Tongue (tissue), 3 donors: ENCODE data around the gene GPT2. TPM values are rescaled to one million over a fixed set of nuclear protein-coding genes. Genes with fewer than 3 reads are reported as not detected.

Experiments
- DNase-seq: peaks from one replicate; pipeline ENCODE4 v3.0.0-alpha.2; 2015
- small RNA-seq: library from RNA; depleted of rRNA; stranded (forward); fragments of <200 nt; gene quantifications from one replicate; pipeline ENCODE3, GENCODE V24; 2014; ENCODE audit warnings: low replicate concordance
- total RNA-seq: library from RNA; depleted of rRNA; stranded (reverse); fragments of >200 nt; gene quantifications from one replicate; pipeline ENCODE4 v1.2.3, GENCODE V29; 2014

The GPT2 gene
- total RNA-seq, 1 donor from 2014 or later = 80.7 TPM

- no peak for DNase-seq
These were observed 83.9 kb downstream of the GPT2 start for GRCh38 chr16:46968063-46968435.

- no peak for DNase-seq
These were observed 85.9 kb downstream of the GPT2 start for GRCh38 chr16:46970089-46970488.

- no peak for DNase-seq
These were observed 87.1 kb downstream of the GPT2 start for GRCh38 chr16:46971271-46971670.

- peak; percentile 23 for DNase-seq
These were observed 88.5 kb downstream of the GPT2 start for GRCh38 chr16:46972429-46973206.

GRCh38 chr16:46973207-46973995 lies 89.2 kb downstream of the GPT2 start, which contains the start of gene DNAJA2:
TSS of gene DNAJA2 (minus strand) at chr16:46973674. CDS start at chr16:46973572, 102 bp downstream.
- peak; percentile 96 for DNase-seq

GRCh38 chr16:46973996-46974324 lies 89.8 kb downstream of the GPT2 start:
- DNase-seq = no peak

- no peak for DNase-seq
These were observed 90.2 kb downstream of the GPT2 start for GRCh38 chr16:46974352-46974751.

GRCh38 chr16:46975165-46975564 lies 91.0 kb downstream of the GPT2 start:
- no peak for DNase-seq

- DNase-seq = no peak
These were observed 91.8 kb downstream of the GPT2 start for GRCh38 chr16:46975908-46976470.

- no peak for DNase-seq
These were observed 92.4 kb downstream of the GPT2 start for GRCh38 chr16:46976550-46976949.

Small RNAs within 50 kb of the gene (small RNA-seq; reads per million reads assigned to genes)
- not detected for gene AC007225.2

Other genes with a start within 250 kb of the GPT2 start
- 129 TPM for gene VPS35, start 195.2 kb upstream of the GPT2 start, total RNA-seq
- 11.9 TPM for gene ORC6, start 194.7 kb upstream of the GPT2 start, total RNA-seq
- gene MYLK3, start 136.0 kb upstream of the GPT2 start, total RNA-seq = 80.8 TPM
- 30.9 TPM for gene C16orf87, start 53.2 kb upstream of the GPT2 start, total RNA-seq
- 55.4 TPM for gene DNAJA2, start 89.3 kb downstream of the GPT2 start, total RNA-seq